GM18909 (cell line): ENCODE results near the gene MAPK9.

Experiments
- ATAC-seq: cut with Tn5 transposase; IDR thresholded peaks from one replicate; pipeline ENCODE4 v1.9.1; 2021; ENCODE audit warnings: mild to moderate bottlenecking; ENCODE audit not compliant: unreplicated experiment, poor library complexity

Gene MAPK9

DNA sequence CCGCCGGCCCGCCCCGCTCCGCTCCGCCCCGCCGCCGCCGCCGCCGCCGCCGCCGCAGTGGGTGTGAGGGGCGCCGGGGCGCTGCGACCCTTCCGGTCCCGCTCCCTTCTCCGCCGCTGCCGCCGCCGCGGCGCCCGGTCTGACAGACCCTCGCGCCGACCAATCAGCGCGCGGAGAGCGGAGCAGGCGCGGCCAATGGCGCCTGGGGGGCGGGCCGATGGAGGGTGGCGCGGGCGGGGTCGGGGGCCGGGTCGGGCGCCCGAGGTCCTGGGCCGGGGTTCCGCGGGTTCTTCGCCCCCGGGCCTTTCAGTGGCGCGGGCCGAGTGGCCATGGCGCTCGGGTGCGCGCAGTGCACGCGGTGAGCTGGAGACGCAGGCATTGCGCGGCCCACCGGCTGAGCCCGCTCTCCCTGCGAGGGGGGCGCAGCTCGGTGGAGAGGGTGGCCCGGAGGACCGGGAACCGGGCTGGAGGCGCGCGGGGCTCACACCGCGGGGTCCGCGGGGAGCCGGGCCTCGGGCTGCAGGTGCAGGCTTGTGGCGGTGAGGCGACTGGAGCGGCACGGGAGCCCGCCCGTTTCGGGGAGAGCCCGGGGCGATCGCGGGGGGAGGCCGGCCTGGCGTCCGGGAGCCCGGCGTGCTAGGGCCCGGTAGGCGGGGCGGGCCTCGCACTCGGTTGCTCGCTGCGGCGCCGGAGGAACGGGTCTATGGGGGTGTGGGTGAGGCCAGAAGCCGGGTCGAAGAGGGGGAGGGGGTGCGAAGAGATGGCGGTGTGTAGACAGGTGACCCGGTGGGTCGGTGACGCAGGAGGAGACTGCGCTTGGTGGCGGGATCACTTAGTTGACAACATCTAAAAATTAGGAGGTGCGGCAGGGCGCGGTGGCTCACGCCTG is at the start of gene MAPK9:
MAPK9 (minus strand) TSS at position 141 of the 889 bp plus-strand sequence. CDS start 11,522 bp downstream, outside the sequence.
- peak; percentile 82 for ATAC-seq

DNA sequence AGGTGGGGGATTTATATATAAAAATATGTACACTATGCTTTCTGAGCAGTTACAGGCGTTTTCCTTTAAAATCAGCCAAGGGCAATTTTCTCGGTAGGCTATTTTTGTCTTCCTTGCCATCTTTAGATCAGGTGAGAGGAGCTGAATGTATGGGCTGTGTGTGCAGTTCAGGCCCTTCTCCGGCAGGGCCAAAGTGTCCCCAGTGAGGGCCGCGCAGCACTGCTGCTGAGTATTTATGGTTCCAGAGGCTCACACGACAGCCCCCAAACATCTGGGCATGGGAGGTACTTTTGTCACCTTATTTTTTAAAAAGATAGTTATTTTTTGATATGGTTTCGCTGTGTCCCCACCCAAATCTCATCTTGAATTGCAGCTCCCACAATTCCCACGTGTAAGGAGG is 49.7 kb upstream of the MAPK9 start:
- ATAC-seq = no peak

DNA sequence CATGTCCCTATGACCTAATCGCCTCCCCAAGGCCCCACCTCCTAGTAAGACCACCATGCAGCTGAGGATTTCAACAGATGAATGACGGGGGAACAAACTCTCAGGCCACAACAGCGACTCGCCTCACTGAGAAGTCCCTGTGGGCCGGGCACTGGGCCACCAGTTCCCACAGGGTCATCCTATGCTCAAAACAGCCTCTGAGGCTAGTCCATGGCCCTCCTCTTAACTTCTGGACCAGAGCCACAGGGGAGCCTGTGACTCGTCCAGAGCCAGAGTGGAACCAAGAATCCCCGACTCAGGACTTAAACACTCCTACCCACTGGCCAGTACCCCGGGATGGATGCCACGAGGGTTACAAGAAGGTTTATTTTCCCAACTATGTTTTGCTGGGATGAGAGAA is 49.0 kb upstream of the MAPK9 start:
- ATAC-seq = no peak

DNA sequence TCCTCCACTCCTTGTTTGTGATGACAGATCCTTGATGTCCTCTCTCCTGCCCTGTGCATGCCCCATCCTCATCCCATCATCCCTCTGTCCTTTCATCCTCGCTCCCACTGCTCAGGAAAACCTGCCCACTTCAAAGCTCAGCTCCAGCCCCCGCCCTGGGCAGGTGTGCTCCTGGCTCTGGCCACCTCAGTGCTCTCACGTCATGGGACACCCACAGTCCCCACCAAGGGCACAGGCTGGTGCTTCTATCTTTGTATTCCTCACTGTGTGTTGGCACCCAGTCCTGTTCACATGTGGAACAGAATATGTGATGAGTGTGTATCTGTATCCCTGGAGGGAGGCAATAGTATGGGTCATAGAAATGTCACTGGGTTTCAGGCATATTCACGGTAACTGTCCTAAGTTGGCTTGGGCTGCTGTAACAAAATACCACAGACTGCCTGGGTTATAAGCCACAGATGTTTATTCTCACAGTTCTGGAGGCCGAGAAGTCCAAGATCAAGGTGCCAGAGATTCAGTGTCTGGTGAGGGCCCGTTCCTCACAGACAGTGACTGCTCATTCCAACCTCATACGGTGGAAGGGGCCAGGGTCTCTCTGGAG is 47.8 kb upstream of the MAPK9 start:
- no peak for ATAC-seq

- ATAC-seq = no peak
Observed at GRCh38 chr5:180338001-180338707, 46.3 kb upstream of the MAPK9 start.

- ATAC-seq = no peak
Observed at GRCh38 chr5:180336234-180337020, 44.5 kb upstream of the MAPK9 start.

DNA sequence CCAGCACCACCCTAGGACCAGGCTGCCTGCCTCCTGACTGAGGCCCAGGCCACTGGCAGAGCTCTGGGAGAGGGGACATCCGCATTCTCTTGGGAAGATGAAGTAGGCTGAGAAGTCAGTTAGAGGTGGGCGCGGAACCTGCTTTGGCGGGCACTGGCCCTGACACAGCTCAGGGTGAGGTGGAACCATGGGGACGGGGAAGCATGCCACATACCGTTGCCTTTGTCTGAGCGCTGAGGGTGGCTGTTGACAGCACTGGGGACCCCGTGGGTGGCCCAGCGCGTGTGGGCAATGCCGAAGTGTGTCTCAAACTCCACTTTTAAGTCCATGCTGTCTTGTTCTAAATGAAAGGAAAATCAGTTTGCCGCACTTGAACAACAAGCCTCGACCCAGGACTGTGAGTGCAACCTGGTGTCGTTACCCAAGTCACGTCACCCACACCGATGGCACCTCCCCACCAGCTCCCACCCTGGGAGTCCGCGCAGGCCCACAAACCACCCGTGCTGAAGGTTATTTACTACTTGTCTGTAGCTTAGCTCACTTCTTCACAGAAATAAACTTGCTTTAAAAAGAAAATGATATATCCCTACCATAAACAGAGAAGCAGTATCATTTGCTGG is 43.8 kb upstream of the MAPK9 start:
- ATAC-seq = no peak

DNA sequence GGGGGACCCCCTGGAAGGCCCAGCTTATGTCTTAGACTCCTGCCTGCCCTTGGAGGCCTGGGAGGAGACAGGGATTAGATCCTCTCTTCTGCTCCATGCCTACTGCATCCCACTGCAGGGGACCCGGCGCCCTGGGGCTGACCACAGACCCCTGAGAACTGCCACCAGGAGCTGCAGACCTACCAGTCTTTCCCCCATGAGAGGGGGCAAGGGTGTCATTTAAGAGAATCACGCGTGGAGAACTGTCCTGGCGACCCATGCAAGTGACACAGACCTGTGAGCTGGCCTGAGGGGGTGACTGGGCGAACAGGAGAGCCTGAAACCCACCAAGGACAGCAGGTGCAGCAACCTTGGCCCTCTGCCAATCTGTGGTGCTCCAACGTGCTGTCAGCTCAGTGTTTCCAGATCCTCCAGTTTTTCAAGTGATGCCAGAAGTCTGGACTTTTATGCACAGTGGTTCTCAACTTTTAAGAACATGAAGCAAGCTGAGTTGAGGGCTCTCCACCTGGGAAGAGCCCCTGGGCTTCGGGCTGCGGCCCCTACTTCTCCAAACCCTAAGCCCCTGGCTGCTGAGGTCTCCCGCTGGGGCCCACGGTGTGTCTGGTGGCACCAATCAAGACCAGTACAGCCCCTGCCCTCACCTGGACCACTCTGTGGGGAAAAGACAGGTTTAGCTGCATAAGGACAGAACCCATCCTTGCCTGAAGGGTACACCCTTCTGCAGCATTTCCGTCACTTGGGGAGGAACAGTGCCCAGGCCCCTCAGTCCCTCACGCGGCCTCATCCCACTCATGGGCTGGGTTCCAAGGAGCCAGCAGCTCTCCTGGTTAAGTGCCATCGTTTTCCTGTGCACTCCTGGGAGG is 43.1 kb upstream of the MAPK9 start:
- no peak for ATAC-seq

- no peak for ATAC-seq
Observed at GRCh38 chr5:180334176-180334575, 42.3 kb upstream of the MAPK9 start.

DNA sequence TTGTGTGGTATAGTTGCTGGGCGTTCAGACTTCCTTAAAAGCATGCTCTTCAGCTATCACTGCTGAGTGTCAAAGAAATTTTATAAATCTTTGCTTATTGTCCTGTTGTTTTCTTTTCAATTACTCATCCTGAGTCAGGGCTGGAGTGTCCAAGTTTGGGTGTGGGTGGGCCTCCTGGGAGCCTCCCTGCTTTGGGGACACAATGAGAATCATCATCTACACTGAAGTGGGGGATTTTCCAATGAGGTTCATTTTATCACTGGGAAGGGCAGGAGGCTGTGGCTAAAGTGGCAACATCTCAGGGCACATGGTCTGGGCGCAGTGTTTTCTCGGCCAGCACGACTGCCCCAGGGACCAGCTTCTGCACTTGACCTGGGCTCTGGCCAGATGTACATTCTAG is 41.8 kb upstream of the MAPK9 start:
- ATAC-seq = no peak

GRCh38 chr5:180332861-180333260 is 41.0 kb upstream of the MAPK9 start:
- no peak for ATAC-seq

DNA sequence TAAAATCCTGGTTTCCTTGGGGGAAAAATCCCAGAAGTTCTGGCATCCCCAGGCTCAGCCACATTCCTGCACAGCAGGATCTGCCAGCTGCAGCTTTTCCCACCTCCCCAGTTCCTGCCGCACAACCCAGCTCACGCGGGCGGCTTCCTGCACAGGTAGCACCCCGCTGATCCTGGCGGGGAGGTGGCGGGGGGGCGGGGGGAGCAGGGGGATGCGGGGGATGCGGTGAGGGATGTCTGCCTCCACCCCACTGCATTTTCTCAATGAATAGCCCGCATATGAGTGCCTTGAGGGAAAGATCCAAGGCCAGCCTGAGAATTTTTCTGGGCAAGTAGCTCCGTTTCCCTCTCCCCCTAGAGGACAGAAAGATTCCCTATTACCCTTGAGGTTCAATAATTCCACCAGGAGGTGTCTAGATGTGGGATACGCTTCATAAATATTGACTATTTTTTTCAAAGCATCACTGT is 40.2 kb upstream of the MAPK9 start:
- no peak for ATAC-seq

DNA sequence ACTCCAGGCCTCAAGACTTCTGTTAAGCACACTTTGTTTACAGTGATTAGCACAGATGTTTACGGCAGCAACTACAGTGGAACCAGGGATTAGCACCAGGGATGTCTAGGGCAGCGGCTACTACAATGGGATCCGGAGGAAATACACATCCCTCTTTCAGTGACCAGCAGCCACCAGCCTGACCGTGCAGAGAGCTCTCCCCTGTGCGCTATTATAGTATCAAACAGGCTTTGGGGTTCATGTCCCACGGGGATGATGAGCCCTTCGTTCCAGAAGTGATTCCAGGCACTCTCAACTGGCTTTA is 39.7 kb upstream of the MAPK9 start:
- ATAC-seq = no peak

- ATAC-seq = no peak
Observed at GRCh38 chr5:180330810-180331646, 39.1 kb upstream of the MAPK9 start.

DNA sequence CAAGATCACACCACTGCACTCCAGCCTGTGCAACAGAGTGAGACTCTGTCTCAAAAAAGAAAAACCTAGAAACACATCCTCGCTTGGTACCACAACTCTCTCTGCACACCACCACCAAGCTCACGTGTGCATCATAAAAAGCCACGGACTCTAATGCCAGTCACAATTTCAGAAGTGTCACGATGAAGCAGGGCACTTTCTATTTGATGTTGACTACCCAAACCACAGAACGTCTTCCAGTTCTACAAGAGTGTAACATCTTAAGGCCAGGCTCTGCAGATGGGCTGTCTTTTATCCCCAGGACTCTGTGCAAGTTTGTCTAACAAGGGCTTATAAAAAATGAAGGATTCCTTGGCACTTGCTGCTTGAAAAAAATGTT is 38.4 kb upstream of the MAPK9 start:
- no peak for ATAC-seq

- no peak for ATAC-seq
Observed at GRCh38 chr5:180329606-180330269, 37.9 kb upstream of the MAPK9 start.

GRCh38 chr5:180329138-180329435 is 37.2 kb upstream of the MAPK9 start:
- ATAC-seq = no peak
